Stimulated activated CD4-positive, alpha-beta T cell treated with anti-CD3 and anti-CD28 coated beads, Interleukin-4, amount 100 ng/mL, for 4 hours (primary cell): ENCODE results near the gene ASPHD1.
"Not testable (repeated sequence)": the region's sequence is repeated elsewhere in the genome, so short reads cannot be mapped to it uniquely, and the experiment has no call there.

Experiments used
- DNase-seq, 2 experiments: peaks; one replicate each; pipeline ENCODE4 v3.0.0-alpha.2; 2020

Gene ASPHD1

GRCh38 chr16:29877266-29877961, 22.9 kb upstream of the ASPHD1 start:
- peak; percentile 31 to 40 for DNase-seq

GRCh38 chr16:29878172-29878571, 22.1 kb upstream of the ASPHD1 start:
- no peak for DNase-seq

DNA sequence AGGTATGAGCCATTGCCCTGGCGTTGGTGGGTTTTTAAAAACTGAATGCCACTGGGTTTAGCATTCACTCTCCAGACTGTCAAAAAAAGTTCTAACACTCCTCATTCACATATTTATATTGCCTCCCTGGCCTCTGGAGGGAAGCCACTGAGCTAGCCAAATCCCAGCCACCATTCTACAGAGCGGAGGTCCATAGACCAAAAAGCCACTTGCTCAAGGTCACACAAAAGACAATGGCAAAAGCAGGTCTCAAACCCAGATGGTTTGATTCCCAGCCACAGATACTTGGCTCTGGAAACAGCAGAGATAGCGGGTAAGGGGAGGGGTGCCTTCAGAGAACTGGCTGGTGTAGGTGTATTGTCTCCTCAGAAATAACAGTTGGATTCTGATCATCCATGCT, 19.2 kb upstream of the ASPHD1 start:
- no peak for DNase-seq

- DNase-seq: no peak
These were observed 16.3 kb upstream of the ASPHD1 start for GRCh38 chr16:29883987-29884386.

GRCh38 chr16:29889372-29889771, 10.9 kb upstream of the ASPHD1 start:
- not testable (repeated sequence) for DNase-seq

DNA sequence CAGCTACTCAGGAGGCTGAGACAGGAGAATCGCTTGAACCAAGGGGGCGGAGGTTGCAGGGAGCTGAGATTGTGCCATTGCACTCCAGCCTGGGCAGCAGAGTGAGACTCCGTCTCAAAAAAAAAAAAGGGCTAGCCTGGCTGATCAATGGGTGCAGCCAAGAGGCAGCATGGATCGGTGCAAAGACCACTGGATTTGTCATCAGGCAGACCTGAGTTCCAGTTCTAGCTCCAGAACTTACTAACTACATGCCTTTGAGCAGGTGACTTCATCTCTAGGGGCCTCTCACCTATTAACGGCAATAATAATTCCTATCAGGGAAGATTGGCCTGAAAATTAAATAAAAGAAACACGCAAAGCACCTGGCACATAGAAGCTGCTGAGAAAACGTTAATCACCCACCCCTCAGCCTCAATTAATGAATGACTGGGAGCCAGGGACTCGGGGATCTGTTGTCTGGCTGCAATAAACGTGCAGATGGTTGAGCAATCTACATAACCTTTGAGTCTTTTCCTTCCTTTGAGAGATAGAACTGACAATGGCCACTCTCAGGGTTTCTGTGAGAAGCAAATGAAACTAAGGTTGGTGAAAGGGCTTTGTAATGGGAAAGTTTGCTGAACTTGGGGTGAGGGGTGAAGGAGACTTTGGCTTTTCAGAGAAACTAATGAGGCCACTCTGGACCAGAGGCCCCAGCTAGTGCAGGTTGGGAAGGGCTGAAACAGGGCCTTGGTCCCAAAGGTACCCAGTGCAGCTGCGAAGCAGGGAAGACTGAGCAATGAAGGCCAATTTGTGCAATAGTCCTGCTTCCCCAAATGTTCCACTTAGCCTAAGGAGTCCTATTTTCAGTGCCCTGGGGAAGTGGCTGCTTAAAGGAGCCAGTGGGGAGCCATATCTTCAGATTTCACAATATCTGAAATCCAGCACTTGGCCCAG, 8.5 kb upstream of the ASPHD1 start:
- no peak for DNase-seq

DNA sequence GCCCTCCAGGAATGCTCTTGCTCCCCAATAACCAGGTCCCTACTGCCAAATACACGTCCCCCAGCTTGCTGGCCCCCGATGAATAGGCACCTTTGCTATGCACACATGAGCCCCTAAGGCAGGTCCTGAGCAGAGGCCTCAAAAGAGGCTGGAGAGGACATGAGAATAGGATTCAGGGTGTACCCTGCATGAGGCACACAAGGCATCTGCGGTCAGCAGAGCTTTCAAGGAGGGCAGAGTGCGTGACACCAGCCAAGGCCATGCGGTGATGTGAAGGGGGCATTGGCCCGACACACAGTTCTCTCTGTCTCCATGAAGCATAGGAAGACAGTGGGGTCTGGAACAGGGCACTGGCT, 7.9 kb upstream of the ASPHD1 start:
- DNase-seq: no peak

GRCh38 chr16:29893553-29893952, 6.7 kb upstream of the ASPHD1 start:
- no peak for DNase-seq

GRCh38 chr16:29894352-29894751, 5.9 kb upstream of the ASPHD1 start:
- DNase-seq: no peak

DNA sequence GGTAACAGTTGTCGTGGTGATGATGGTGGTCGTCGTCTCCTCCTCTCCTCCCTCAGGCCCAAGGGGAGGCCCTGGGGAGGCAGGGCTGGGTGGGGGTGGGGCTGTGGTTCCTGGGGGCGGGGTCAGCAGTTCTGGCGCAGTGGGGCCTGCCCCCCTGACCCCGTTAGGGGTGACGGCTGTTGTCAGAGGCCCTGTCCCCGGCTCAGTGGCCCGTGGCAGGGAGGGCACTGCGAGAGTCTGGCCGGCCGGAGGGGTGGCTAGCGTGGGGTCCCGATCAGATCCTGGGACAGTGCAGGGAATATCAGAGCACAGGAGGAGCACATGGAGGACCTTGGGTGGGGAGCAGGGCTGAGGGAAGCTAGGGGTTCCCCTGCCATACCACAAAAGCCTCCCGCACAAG, 3.4 kb upstream of the ASPHD1 start:
- DNase-seq: no peak

GRCh38 chr16:29897333-29897732, 3.0 kb upstream of the ASPHD1 start:
- DNase-seq: no peak

GRCh38 chr16:29898135-29898803, 2.0 kb upstream of the ASPHD1 start:
- DNase-seq: no peak

DNA sequence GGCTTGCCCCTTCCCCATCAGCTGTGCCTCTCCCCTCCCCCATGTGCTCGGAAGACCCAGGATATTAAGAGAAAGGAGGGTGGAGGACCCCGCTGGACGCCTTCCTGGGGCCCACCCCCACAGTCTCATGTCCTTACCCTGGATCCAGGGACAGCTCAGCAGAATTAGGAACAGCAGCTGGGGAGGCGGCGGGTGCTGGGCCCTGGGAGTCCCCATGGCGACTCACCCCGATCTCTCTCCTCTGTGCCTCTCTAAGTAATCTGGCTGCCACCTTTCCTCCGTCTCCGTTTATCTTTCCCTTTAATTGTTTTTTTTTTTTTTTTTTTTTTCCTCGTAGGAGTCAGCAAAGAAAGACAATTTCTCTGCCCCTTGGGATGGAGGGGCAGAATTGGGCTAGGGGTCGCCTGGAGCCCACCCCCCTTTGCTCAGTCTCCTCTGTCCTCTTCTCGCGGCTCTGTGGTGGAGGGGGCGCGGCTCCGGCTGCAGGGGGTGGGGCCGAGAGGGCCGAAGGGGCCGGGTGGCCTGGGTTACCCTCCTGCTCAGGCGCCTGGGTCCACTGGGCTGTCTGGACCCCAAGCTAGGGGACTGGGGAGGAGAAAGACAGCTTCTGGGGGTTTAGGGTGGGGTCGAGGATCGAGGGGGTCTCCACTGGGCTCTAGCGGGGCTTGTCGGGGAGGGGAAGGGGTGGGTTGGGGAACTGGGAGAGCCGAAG, 1.3 kb upstream of the ASPHD1 start:
- DNase-seq: no peak

- DNase-seq: peak in 1 of 2 experiments; percentile 81
These were observed 679 bp upstream of the ASPHD1 start, which contains the start of gene SEZ6L2 for GRCh38 chr16:29899516-29900101. TSS of gene SEZ6L2 (minus strand) at chr16:29899550. CDS start at chr16:29899019, 531 bp downstream.

GRCh38 chr16:29900888-29901606, 759 bp downstream of the ASPHD1 start:
- DNase-seq: no peak

- DNase-seq: no peak
These were observed 1.3 kb downstream of the ASPHD1 start for GRCh38 chr16:29901607-29901945.

- no peak for DNase-seq
These were observed 3.3 kb downstream of the ASPHD1 start for GRCh38 chr16:29903590-29903989.

DNA sequence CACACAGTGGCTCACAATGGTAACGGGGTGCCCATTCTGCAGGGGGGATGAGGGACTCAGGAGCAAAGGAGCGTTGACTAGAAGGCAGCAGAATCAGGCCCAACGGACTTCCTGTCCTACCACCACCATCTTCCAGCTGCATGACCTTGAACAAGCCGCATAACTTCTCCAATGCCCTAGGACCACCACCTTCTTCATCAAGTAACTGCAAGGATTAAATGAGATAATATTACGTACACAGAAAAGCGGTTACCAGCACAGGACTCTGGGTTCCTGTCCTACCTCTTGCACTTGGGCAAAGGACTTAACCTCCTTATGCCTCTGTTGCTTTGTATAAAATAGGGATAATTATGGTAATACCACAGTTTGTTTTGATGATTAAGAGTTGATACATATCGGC, 4.7 kb downstream of the ASPHD1 start:
- DNase-seq: no peak

DNA sequence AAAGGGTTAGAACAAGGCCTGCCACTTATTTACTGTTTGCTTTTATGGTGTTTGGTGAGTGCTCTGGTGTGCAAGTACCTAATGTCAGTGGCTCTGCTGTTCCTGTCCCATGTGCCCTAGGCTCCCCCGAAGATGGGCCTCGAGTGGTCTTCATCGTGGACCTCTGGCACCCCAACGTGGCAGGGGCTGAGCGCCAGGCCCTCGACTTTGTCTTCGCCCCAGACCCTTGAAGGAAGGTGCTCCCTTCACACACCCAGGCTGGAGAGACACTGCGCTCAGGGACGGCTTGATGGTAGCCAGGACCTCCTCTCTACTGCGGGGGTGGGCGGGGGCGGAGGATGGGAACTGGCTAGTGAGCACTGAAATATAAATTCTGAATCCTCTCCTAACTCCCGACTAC, 5.4 kb downstream of the ASPHD1 start:
- DNase-seq: no peak

DNA sequence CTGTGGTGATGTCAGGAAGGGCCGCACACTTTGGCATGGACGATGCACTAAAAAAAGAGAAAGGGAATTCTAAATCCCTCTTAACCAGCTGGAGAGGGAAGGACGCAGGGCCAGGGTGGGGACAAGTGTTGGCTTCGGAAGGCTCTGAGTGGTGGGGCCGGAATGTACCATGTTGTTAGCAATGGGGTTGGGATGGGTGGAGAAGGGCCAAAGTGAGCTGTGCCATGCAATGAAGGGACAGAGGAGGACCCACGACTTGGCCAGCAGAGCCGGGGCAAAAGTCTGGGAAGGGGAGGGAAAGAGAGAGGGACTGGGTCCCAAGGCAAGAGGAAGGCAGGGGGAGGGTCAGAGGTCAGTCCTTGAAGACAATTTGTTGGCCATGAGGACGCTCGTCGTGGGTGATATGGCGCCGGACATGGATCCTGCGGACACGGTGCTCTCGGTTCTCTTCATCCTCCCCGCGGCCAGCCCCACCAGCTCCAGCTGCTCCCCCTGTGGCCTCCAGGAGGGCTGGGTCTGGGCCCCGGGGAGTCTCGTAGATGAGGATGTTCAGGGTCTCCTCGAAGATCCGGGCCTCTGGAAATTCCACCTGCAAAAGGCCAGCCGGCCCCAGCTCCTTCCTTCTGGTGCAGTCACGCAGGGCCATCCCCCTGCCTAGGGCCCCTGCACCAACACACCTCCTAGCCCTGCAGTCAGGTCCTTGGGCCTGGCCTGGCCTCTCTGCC, 6.4 kb downstream of the ASPHD1 start:
- no peak for DNase-seq

GRCh38 chr16:29907973-29908372, 7.7 kb downstream of the ASPHD1 start:
- no peak for DNase-seq
